ENCODE data around the gene ARID2.

DNA sequence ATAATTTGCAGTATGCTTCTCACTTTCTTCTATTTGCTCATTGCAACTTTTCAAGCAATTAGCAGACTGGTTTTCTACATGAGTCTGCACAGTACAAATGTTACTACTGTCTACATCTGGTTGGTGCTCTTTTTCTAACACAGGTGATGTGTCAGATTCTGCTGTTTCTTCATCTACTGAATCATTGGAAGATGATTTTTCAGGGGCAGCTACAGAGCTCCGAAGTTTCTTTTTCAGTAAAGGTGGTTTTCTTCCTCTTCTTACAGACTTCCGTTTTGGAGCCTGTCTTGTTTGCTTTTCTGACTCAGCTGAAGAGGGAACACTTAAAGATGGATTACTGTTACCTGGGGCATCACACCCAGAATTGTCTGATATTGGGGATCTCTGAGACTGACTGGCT, 198.8 kb downstream of the ARID2 start:
- TF ChIP-seq, protein P1, sequence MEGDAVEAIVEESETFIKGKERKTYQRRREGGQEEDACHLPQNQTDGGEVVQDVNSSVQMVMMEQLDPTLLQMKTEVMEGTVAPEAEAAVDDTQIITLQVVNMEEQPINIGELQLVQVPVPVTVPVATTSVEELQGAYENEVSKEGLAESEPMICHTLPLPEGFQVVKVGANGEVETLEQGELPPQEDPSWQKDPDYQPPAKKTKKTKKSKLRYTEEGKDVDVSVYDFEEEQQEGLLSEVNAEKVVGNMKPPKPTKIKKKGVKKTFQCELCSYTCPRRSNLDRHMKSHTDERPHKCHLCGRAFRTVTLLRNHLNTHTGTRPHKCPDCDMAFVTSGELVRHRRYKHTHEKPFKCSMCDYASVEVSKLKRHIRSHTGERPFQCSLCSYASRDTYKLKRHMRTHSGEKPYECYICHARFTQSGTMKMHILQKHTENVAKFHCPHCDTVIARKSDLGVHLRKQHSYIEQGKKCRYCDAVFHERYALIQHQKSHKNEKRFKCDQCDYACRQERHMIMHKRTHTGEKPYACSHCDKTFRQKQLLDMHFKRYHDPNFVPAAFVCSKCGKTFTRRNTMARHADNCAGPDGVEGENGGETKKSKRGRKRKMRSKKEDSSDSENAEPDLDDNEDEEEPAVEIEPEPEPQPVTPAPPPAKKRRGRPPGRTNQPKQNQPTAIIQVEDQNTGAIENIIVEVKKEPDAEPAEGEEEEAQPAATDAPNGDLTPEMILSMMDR (IDR thresholded peaks at IDR 0.05), result no peak
- TF ChIP-seq POLR2AphosphoS5 (IDR thresholded peaks at IDR 0.05), result no peak

All from transverse colon (tissue), 4 donors.